ENCODE measurements around the gene IRX5. TPM values are rescaled to one million over a fixed set of nuclear protein-coding genes. Genes with fewer than 3 reads are reported as not detected.

The IRX5 gene
- 1 to 10 TPM in 3 of 4 donors, under 1 TPM in 1; 0.20 to 4.1 (median 2.6) TPM for total RNA-seq

DNA sequence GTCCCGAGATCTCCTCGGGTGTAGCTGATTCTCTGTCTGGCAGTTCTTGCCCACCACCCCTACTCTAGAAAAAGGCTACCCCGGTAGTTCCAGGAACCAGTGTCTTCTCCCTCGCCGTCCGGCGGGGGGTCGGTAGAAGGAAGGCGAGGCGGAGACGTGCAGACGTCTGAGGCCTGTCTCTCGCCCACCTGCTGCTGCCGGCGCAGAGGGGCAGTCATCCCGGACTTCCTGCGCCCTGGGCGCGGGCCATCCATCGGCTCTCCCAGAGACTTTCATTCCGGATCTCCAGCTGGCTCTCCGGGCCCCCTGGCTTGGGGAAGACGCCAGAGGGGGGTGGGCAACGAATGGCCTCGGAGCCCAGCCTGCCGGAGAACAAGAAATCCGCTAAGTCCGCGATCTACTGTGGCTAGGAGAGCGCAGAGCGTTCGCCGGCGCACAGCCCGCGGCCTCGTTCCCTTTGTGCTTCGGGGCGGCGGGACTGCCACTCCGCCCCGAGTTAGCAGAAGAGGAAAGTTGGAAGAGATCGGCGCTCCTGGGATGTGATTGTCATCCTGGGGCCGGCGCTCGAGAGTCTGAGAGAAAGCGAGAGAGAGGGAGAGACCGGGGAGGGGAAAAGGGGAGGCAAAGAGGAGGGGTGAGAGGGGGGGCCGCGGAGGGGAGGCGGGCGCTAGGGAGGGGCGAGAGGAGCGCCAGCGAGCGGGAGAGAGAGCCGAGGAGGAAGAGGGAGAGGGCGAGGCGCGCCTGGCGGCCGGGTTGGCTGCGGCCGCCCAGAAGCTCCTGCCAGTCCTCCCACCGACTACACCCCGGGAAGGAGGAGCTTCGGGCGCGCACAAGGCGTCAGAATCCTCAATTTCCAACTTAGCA, at the start of gene IRX5:
IRX5 (plus strand) TSS at position 861 of the 864 bp plus-strand sequence. CDS start 334 bp downstream, outside the sequence.
- Histone ChIP-seq H3K27me3 (peaks cover 54 to 84% (median 82%) of the 10 kb centered on the region in 3 donors), H3K27ac (peak within 1 kb of the TSS; percentile 74 to 90 (median 78)), H3K9me3 (no peaks in the 10 kb centered on the region), H3K36me3 (no peaks in the 10 kb centered on the region), H3K4me1 (peaks cover 6 to 20% of the 10 kb centered on the region in 2 donors), H3K4me3 (peak within 1 kb of the TSS; percentile 62 to 68 (median 66))
- peak; percentile 13 to 30 for ATAC-seq
- peak; percentile 57 to 62 for DNase-seq
- in situ Hi-C loops (cut with MboI; ENCODE audit: low sequenced_read_pairs in 4 of 4) = loop anchor here in 1 of 4 donors (25.0 kb wide), 2 partner anchors 643 to 743 kb away; partner anchors contain the start of gene IRX3
- TF ChIP-seq, protein P1, sequence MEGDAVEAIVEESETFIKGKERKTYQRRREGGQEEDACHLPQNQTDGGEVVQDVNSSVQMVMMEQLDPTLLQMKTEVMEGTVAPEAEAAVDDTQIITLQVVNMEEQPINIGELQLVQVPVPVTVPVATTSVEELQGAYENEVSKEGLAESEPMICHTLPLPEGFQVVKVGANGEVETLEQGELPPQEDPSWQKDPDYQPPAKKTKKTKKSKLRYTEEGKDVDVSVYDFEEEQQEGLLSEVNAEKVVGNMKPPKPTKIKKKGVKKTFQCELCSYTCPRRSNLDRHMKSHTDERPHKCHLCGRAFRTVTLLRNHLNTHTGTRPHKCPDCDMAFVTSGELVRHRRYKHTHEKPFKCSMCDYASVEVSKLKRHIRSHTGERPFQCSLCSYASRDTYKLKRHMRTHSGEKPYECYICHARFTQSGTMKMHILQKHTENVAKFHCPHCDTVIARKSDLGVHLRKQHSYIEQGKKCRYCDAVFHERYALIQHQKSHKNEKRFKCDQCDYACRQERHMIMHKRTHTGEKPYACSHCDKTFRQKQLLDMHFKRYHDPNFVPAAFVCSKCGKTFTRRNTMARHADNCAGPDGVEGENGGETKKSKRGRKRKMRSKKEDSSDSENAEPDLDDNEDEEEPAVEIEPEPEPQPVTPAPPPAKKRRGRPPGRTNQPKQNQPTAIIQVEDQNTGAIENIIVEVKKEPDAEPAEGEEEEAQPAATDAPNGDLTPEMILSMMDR (IDR thresholded peaks at IDR 0.05 in 4 of 5, conservative IDR thresholded peaks at IDR 0.05 in 1 of 5) = peak in 1 of 5 experiments; percentile 38
- TF ChIP-seq POLR2A (IDR thresholded peaks at IDR 0.05) = peak; percentile 51 to 74
- intact Hi-C loops (cut with DNase I; ENCODE audit: low total_unique reads) = loop anchor here (2.0 to 10.0 kb wide), 3 partner anchors 325 to 643 kb away; partner anchors contain the start of gene IRX3

DNA sequence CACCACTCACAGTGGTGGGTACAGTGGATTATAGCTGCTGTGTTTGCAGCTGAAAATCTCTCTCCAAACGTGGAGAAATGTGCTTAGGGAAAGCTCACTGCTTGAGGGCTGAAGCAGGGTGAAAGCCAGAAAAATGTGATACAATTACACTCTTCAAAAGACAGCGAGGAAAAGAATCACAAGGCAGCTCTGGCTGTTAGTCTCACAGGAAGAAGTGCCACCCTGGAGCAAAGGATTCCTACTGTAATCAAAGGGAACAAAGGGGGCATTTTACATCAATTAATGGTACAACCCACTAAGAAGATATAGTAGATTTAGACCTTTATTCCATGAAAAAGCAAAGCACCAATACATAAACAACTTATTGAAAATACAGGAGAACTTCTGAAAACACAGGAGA, 48.1 kb upstream of the IRX5 start:
- no peak for TF ChIP-seq POLR2A (IDR thresholded peaks at IDR 0.05)
- TF ChIP-seq, protein P1 (IDR thresholded peaks at IDR 0.05 in 4 of 5, conservative IDR thresholded peaks at IDR 0.05 in 1 of 5) = no peak
- Histone ChIP-seq H3K4me1 (no peaks in the 10 kb centered on the region), H3K4me3 (no peak overlapping the region), H3K36me3 (no peaks in the 10 kb centered on the region), H3K27ac (no peak overlapping the region), H3K27me3 (no peaks in the 10 kb centered on the region), H3K9me3 (peaks cover 0 to 7% (median 0%) of the 10 kb centered on the region in 3 donors)
- ATAC-seq (no peak), DNase-seq (no peak)
- intact Hi-C loops (cut with DNase I; ENCODE audit: low total_unique reads) = no loop called here
- in situ Hi-C loops (cut with MboI; ENCODE audit: low sequenced_read_pairs in 4 of 4) = no loop called here

DNA sequence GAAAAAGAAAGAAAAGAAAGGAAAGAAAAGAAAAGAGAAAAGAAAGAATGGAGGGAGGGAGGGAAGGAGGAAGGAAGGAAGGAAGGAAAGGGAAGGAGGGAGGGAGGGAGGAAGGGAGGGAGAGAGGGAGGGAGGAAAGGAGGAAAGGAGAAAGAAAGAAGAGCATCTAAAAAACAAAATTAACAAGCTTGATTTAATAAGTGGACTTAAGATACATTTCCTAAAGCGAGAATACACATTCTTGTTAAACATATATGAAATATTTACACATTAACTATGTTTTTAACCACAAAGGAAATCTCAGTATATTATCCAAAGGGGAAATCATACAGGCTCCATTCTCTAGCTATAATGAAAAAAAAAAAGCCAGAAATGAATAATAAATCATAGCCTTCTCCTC, 47.3 kb upstream of the IRX5 start:
- H3K27me3 ChIP-seq = no peaks in the 10 kb centered on the region
- H3K4me3 ChIP-seq = no peak overlapping the region
- no peak for DNase-seq
- H3K36me3 ChIP-seq = no peaks in the 10 kb centered on the region
- intact Hi-C loops (cut with DNase I; ENCODE audit: low total_unique reads) = no loop called here
- in situ Hi-C loops (cut with MboI; ENCODE audit: low sequenced_read_pairs in 4 of 4) = no loop called here
- peaks cover 0 to 7% (median 0%) of the 10 kb centered on the region in 3 donors for H3K9me3 ChIP-seq
- TF ChIP-seq, protein P1 (IDR thresholded peaks at IDR 0.05 in 4 of 5, conservative IDR thresholded peaks at IDR 0.05 in 1 of 5) = no peak
- H3K4me1 ChIP-seq = no peaks in the 10 kb centered on the region
- H3K27ac ChIP-seq = no peak overlapping the region
- no peak for ATAC-seq

DNA sequence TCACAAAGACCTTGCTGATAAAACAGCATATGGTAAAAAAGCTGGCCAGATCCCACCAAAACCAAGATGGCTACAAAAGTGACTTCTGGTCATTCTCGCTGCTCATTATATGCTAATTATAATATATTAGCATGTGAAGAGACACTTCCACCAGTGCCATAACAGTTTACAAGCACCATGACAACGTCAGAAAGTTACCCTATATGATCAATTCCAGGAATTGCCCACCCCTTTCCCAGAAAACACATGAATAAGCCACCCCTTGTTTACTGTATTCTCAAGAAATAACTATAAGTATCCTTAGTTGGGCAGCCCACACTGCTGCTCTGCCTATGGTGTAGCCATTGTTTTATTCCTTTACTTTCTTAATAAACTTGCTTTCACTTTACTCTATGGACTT, 44.6 kb upstream of the IRX5 start:
- ATAC-seq = no peak
- no peak overlapping the region for H3K4me3 ChIP-seq
- H3K27me3 ChIP-seq = no peaks in the 10 kb centered on the region
- peaks cover 0 to 7% (median 0%) of the 10 kb centered on the region in 3 donors for H3K9me3 ChIP-seq
- H3K4me1 ChIP-seq = no peaks in the 10 kb centered on the region
- in situ Hi-C loops (cut with MboI; ENCODE audit: low sequenced_read_pairs in 4 of 4) = no loop called here
- DNase-seq = no peak
- no peak for TF ChIP-seq POLR2A (IDR thresholded peaks at IDR 0.05)
- TF ChIP-seq, protein P1 (IDR thresholded peaks at IDR 0.05 in 4 of 5, conservative IDR thresholded peaks at IDR 0.05 in 1 of 5) = no peak
- intact Hi-C loops (cut with DNase I; ENCODE audit: low total_unique reads) = no loop called here
- no peaks in the 10 kb centered on the region for H3K36me3 ChIP-seq
- no peak overlapping the region for H3K27ac ChIP-seq
